ENCODE results near the gene PPP1R9B. TPM values are rescaled to one million over a fixed set of nuclear protein-coding genes. Genes with fewer than 3 reads are reported as not detected.

PPP1R9B gene
- total RNA-seq, 1 experiment from 2014 or later, result 21.7 TPM

DNA sequence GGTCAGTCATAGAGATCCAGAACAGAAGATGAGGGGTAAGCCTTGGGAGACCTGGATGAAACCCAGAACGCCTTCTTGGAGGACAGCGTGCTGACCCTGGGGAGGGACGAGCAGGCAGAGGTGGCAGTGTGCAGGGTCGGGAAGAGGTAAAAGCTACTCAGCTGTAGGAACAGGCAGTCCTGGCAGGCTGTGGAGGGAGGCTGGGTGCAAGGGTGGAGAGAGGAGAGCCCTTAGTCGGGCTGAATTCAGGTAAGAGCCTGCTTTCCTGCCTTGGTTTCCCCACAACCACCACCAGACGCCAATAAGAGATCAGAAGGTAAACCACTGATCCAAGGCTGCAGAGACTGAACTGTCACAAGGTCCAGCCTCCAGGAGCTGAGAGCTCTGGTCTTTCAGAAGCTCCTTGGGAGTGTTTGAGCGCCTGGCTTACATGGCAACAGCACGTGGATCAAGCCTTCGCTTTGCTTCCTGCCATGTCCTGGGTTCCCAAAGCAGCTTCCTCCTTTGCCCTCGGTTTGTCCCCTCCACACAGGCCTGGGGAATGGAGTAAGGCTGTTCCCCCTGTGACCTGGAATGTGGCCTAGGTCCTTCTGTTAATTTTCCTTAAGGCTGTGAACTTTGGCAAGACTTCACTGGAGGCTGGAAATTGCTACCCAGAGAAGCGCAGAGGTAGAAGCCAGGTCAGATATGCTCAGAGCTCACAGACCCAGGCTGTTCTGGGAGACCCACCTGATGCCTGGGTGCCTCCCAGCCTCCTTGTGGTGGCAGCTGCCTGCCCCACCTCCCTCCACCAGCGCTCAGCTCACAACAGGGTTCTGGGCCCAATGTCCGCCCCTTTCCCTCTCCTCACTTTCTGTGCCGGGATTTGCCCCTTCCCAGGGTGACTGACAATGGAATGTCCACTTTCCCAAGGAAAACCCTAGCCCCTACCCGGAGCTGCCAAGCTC is 59.2 kb downstream of the PPP1R9B start (continued):
- TF ChIP-seq, protein P1, sequence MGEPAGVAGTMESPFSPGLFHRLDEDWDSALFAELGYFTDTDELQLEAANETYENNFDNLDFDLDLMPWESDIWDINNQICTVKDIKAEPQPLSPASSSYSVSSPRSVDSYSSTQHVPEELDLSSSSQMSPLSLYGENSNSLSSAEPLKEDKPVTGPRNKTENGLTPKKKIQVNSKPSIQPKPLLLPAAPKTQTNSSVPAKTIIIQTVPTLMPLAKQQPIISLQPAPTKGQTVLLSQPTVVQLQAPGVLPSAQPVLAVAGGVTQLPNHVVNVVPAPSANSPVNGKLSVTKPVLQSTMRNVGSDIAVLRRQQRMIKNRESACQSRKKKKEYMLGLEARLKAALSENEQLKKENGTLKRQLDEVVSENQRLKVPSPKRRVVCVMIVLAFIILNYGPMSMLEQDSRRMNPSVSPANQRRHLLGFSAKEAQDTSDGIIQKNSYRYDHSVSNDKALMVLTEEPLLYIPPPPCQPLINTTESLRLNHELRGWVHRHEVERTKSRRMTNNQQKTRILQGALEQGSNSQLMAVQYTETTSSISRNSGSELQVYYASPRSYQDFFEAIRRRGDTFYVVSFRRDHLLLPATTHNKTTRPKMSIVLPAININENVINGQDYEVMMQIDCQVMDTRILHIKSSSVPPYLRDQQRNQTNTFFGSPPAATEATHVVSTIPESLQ (CRISPR knock-in tag; IDR thresholded peaks at IDR 0.05), result no peak

DNA sequence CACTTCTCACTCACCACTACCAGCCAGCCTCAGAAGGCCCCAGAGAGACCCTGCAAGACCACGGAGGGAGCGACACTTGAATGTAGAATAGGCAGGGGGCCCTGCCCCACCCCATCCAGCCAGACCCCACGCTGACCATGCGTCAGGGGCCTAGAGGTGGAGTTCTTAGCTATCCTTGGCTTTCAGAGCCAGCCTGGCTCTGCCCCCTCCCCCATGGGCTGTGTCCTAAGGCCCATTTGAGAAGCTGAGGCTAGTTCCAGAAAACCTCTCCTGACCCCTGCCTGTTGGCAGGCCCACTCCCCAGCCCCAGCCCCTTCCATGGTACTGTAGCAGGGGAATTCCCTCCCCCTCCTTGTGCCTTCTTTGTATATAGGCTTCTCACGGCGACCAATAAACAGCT is 60.4 kb downstream of the PPP1R9B start:
- DNase-seq (ENCODE audit: low spot score) (no peak), ATAC-seq (no peak)
- Mint-ChIP-seq H3K27me3 (ENCODE audit: low read depth) (no peaks in the 10 kb centered on the region), H3K4me1 (no peaks in the 10 kb centered on the region), H3K27ac (no peak overlapping the region; the same call in 1 of the 2 replicates), H3K9me3 (no peaks in the 10 kb centered on the region), H3K4me3 (no peak overlapping the region), H3K36me3 (no peaks in the 10 kb centered on the region)
- ChIA-PET POLR2A (no interaction called here), CTCF (interaction anchor here (1.0 to 5.4 kb wide), 3 partner anchors 10 to 92 kb away, joined by 3 to 62 read pairs (median 6); no protein-coding TSS in a partner anchor)
- TF ChIP-seq ATF1 (CRISPR knock-in tag; IDR thresholded peaks at IDR 0.05) (no peak), NFYB (CRISPR knock-in tag; conservative IDR thresholded peaks at IDR 0.05; ENCODE audit: low read depth) (no peak), ZNF416 (CRISPR knock-in tag; IDR thresholded peaks at IDR 0.05) (no peak), JAZF1 (CRISPR knock-in tag; IDR thresholded peaks at IDR 0.05) (no peak), SMAD4 (CRISPR knock-in tag; IDR thresholded peaks at IDR 0.05) (no peak), ZNF423 (CRISPR knock-in tag; IDR thresholded peaks at IDR 0.05) (no peak), ZNF671 (CRISPR knock-in tag; IDR thresholded peaks at IDR 0.05) (no peak), RELA (CRISPR knock-in tag; IDR thresholded peaks at IDR 0.05; ENCODE audit: borderline replicate concordance) (no peak), SP1 (CRISPR knock-in tag; conservative IDR thresholded peaks at IDR 0.05) (no peak), OVOL2 (CRISPR knock-in tag; IDR thresholded peaks at IDR 0.05; ENCODE audit: borderline replicate concordance) (no peak)
- TF ChIP-seq, protein P2, sequence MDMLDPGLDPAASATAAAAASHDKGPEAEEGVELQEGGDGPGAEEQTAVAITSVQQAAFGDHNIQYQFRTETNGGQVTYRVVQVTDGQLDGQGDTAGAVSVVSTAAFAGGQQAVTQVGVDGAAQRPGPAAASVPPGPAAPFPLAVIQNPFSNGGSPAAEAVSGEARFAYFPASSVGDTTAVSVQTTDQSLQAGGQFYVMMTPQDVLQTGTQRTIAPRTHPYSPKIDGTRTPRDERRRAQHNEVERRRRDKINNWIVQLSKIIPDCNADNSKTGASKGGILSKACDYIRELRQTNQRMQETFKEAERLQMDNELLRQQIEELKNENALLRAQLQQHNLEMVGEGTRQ (CRISPR knock-in tag; IDR thresholded peaks at IDR 0.05), result no peak
- TF ChIP-seq, protein P3, sequence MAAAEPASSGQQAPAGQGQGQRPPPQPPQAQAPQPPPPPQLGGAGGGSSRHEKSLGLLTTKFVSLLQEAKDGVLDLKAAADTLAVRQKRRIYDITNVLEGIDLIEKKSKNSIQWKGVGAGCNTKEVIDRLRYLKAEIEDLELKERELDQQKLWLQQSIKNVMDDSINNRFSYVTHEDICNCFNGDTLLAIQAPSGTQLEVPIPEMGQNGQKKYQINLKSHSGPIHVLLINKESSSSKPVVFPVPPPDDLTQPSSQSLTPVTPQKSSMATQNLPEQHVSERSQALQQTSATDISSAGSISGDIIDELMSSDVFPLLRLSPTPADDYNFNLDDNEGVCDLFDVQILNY (CRISPR knock-in tag; IDR thresholded peaks at IDR 0.05), result no peak
- TF ChIP-seq, protein P4, sequence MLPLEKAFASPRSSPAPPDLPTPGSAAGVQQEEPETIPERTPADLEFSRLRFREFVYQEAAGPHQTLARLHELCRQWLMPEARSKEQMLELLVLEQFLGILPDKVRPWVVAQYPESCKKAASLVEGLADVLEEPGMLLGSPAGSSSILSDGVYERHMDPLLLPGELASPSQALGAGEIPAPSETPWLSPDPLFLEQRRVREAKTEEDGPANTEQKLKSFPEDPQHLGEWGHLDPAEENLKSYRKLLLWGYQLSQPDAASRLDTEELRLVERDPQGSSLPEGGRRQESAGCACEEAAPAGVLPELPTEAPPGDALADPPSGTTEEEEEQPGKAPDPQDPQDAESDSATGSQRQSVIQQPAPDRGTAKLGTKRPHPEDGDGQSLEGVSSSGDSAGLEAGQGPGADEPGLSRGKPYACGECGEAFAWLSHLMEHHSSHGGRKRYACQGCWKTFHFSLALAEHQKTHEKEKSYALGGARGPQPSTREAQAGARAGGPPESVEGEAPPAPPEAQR (CRISPR knock-in tag; IDR thresholded peaks at IDR 0.05), result no peak
- TF ChIP-seq, protein P5, sequence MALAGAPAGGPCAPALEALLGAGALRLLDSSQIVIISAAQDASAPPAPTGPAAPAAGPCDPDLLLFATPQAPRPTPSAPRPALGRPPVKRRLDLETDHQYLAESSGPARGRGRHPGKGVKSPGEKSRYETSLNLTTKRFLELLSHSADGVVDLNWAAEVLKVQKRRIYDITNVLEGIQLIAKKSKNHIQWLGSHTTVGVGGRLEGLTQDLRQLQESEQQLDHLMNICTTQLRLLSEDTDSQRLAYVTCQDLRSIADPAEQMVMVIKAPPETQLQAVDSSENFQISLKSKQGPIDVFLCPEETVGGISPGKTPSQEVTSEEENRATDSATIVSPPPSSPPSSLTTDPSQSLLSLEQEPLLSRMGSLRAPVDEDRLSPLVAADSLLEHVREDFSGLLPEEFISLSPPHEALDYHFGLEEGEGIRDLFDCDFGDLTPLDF (CRISPR knock-in tag; IDR thresholded peaks at IDR 0.05), result no peak
- TF ChIP-seq, protein P1 (CRISPR knock-in tag; IDR thresholded peaks at IDR 0.05), result no peak
- TF ChIP-seq, protein P6, sequence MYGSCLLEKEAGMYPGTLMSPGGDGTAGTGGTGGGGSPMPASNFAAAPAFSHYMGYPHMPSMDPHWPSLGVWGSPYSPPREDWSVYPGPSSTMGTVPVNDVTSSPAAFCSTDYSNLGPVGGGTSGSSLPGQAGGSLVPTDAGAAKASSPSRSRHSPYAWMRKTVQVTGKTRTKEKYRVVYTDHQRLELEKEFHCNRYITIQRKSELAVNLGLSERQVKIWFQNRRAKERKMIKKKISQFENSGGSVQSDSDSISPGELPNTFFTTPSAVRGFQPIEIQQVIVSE (CRISPR knock-in tag; IDR thresholded peaks at IDR 0.05; ENCODE audit: borderline replicate concordance), result no peak

All from WTC11 (cell line).